Immature natural killer cell (primary cell): Measurements from ENCODE around the gene SEC24A. TPM values are rescaled to one million over a fixed set of nuclear protein-coding genes. Genes with fewer than 3 reads are reported as not detected.

Experiments
- polyA plus RNA-seq, 3 donors: library from polyadenylated mRNA; unstranded; fragments of 300-500 nt; fragmentation: Illumina TruSeq; gene quantifications; one replicate each; pipeline ENCODE4 v1.2.3, GENCODE V29; 2021

The SEC24A gene
- polyA plus RNA-seq, 3 donors from 2014 or later = 2.5 to 9.9 (median 3.7) TPM

Other genes with a start within 250 kb of the SEC24A start
- gene CDKN2AIPNL, start 236.9 kb upstream of the SEC24A start, polyA plus RNA-seq = 10 to 100 TPM; 23.3 to 37.6 (median 30.0) TPM
- gene JADE2, start 123.1 kb upstream of the SEC24A start, polyA plus RNA-seq = 10 to 100 TPM; 10.1 to 48.9 (median 23.0) TPM
- gene SAR1B, start 16.0 kb upstream of the SEC24A start, polyA plus RNA-seq = 10 to 100 TPM; 47.6 to 55.8 (median 52.3) TPM
- gene CAMLG, start 89.8 kb downstream of the SEC24A start, polyA plus RNA-seq = 10 to 100 TPM; 33.3 to 49.7 (median 34.2) TPM
- 10 to 100 TPM; 12.0 to 28.2 (median 16.0) TPM for gene DDX46, start 110.0 kb downstream of the SEC24A start, polyA plus RNA-seq
- 10 to 100 TPM; 10.9 to 20.5 (median 16.0) TPM for gene C5orf24, start 197.2 kb downstream of the SEC24A start, polyA plus RNA-seq
- gene TXNDC15, start 225.6 kb downstream of the SEC24A start, polyA plus RNA-seq = 10 to 100 TPM; 12.9 to 25.3 (median 14.4) TPM